CD4-positive, alpha-beta T cell treated with Interleukin-6 at 100 ng/mL for 8 hours (primary cell): ENCODE measurements around the gene ACOT6.
"Not testable (repeated sequence)": the region's sequence is repeated elsewhere in the genome, so short reads cannot be mapped to it uniquely, and the experiment has no call there.

Experiments used
- DNase-seq: peaks from one replicate; pipeline ENCODE4 v3.0.0-alpha.2; 2020; ENCODE audit warnings: mixed read lengths, low spot score

The ACOT6 gene, protein sequence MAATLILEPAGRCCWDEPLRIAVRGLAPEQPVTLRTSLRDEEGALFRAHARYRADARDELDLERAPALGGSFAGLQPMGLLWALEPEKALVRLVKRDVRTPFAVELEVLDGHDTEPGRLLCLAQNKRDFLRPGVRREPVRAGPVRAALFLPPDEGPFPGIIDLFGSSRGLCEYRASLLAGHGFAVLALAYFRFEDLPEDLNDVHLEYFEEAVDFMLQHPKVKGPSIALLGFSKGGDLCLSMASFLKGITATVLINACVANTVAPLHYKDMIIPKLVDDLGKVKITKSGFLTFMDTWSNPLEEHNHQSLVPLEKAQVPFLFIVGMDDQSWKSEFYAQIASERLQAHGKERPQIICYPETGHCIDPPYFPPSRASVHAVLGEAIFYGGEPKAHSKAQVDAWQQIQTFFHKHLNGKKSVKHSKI

GRCh38 chr14:73612339-73613045, at the start of gene ACOT6:
TSS of gene ACOT6 (plus strand) at chr14:73612517. CDS start at chr14:73612572, 55 bp downstream.
- DNase-seq, result peak; percentile 59

DNA sequence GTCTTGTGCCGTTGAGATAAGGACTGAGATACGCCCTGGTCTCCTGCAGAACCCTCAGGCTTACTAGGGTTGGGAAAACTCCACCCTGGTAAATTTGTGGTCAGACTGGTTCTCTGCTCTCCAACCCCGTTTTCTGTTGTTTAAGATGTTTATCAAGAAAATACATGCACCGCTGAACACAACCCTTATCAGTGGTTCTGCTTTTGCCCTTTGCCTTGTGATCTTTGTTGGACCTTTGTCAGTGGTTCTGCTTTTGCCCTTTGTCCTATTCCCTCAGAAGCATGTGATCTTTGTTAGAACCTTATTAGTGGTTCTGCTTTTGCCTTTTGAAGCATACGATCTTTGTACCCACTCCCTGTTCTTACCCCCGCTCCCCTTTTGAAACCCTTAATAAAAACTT, 49.6 kb upstream of the ACOT6 start:
- not testable (repeated sequence) for DNase-seq

DNA sequence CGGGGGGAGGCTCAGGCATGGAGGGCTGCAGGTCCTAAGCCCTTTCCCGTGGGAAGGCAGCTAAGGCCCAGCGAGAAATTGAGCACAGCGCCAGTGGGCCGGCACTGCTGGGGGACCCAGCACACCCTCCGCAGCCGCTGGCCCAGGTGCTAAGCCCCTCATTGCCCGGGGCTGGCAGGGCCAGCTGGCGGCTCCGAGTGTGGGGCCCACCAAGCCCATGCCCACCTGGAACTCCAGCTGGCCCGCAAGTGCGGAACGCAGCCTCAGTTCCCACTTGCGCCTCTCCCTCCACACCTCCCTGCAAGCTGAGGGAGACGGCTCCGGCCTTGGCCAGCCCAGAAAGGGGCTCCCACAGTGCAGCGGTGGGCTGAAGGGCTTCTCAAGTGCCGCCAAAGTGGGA, 45.9 kb upstream of the ACOT6 start:
- not testable (repeated sequence) for DNase-seq

GRCh38 chr14:73566935-73567334, 45.4 kb upstream of the ACOT6 start:
- not testable (repeated sequence) for DNase-seq

DNA sequence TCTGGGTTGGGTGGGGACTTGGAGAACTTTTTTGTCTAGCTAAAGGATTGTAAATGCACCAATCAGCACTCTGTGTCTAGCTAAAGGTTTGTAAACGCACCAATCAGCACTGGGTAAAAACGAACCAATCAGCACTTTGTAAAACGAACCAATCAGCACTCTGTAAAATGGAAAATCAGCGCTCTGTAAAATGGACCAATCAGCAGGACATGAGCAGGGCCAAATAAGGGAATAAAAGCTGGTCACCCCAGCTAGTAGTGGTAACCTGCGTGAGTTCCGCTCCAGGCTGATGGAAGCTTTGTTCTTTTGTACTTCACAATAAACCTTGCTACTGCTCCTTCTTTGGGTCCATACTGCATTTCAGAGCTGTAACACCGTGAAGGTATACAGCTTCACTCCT, 45.0 kb upstream of the ACOT6 start:
- DNase-seq, result no peak

DNA sequence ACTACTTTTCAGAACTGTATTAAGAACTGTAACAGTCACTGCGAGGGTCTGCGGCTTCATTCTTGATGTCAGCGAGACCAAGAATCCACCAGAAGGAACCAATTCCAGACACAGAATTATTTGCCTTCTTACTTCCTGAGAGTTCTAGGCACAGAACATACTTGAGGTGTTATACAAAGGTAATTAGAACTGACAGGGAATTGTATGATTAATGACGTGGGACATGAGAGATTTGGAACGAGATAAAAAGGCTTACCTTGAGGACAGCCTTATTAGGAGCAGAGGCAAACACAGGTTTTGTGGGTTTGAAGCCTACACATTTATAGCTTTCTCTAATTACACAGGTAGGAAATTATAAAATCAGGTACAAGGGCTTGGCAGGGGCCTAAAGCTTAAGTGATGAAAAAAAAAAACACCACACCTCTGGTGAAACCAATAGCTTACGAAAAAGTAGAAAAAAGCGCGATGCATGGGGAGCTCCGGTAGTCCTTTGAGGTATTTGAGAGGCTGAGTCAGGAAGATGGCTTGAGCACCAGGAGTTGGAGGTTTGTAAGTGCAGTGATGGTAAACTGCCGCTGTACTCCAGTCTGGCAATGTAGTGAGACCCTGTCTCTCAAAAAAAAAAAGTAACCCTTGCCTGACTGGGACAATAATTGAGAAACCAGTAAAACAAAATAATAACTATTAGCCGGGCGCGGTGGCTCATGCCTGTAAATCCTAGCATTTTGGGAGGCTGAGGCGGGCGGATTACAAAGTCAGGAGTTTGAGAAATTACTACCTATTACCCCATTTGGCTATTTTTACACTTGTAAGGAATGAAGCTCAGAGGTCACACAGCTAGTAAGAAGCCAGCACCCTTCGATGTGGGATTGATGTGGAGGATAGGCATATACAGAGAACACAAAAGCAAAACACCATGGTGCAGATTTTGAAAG, 44.1 kb upstream of the ACOT6 start:
- peak; percentile 4 for DNase-seq

DNA sequence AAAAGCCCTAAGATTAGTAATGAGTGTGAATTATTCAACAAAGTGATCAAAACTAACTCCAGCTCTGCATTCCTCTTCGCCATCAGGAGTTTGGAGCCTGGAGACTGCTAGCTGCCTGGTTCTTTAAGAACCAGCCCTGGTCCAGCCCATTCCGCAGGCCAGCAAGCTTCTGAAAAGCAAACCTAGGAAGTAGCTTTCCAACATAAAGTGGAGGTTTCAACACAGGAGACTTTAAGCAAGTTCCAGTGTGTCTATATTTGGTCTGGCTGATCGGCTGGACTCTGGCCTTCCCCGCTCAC, 43.5 kb upstream of the ACOT6 start:
- not testable (repeated sequence) for DNase-seq

GRCh38 chr14:73569185-73569958, 42.9 kb upstream of the ACOT6 start, which contains the start of gene ACOT2:
TSS of gene ACOT2 (plus strand) at chr14:73569213. CDS start at chr14:73569241, 28 bp downstream.
- peak; percentile 76 for DNase-seq

GRCh38 chr14:73570913-73571312, 41.4 kb upstream of the ACOT6 start:
- DNase-seq, result peak; percentile 36

DNA sequence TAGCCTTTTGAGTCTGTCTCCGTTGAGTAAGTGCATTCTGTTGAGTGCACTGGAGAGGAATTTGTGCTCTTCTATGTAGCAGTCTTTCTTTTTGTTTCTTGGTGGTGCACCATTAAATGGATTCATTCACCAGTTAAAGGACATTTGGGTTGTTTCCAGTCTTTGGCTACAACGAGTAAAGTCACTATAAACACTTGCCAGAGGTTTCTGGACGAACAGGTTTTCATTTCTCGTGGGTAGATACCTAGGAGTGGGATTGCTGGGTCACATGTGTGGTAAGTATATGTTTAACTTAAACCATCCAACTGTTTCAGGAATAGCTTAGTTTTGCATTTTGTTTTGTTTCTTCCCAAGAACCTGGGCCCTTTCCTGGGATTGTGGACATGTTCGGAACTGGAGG, 39.3 kb upstream of the ACOT6 start:
- DNase-seq, result not testable (repeated sequence)

DNA sequence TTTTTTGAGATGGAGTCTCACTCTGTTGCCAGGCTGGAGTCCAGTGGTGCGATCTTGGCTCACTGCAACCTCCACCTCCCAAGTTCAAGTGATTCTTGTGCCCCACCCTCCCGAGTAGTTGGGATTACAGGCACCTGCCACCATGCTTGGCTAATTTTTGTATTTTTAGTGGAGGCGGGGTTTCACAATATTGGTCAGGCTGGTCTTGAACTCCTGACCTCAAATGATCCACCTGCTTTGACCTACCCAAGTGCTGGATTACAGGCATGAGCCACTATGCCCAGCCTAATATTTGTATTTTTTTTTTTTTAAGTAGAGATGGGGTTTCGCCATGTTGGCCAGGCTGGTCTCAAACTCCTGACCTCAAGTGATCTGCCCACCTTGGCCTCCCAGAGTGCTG, 38.6 kb upstream of the ACOT6 start:
- not testable (repeated sequence) for DNase-seq

DNA sequence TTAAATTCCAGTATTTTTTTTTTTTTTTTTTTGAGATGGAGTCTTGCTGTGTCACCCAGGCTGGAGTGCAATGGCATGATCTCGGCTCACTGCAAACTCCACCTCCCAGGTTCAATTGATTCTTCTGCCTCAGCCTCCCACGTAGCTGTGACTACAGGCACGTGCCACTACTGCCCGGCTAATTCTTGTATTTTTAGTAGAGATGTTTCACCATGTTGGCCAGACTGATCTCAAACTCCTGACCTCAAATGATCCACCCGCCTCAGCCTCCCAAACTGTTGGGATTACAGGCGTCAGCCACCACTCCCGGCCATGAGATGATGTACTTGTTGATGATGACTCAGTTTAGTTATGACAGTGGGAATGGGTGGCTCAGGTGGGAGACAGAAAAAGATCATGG, 38.1 kb upstream of the ACOT6 start:
- not testable (repeated sequence) for DNase-seq

- no peak for DNase-seq
These were observed 35.9 kb upstream of the ACOT6 start for GRCh38 chr14:73576391-73576790.

GRCh38 chr14:73577214-73577613, 35.1 kb upstream of the ACOT6 start:
- not testable (repeated sequence) for DNase-seq

DNA sequence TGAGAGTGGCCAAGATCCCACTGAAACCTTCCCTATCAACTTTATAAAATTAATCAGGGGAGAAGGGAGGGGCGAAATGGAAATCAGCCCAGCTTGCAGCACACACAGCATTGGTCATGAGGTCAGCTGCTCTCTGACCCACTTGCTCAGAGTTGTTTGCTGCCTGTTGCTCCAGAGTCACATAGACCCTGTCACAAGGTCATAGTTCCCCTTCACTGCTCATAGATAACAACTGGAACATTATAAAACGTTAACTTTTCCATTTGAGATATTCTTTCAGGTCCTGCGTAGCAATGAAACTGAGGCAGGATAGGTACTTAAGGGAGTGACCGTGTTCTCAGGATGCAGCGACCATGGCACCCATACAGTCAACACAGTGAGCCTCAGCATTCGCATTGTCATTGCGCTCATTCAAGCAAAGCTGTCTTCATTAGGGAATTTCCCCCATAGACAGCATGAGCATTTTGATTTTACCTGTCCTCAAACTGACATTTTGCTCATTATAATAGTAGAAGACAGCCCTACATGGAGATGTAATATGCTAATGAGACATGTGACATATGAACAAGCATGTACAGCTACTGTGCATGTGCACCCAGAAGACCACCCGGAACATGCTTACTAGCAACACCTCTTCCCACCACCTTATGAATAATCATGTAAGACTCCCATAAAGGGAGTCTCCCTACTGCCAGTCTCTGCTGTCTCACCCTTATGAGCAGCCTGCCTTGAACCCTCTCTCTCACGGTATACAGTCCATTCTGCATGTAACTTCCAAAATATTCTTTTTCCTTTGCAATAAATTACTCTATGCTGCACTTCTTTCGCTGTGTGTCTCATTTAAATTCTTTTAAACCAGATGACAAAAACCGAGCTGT, 30.0 kb upstream of the ACOT6 start:
- DNase-seq, result not testable (repeated sequence)

- DNase-seq, result no peak
These were observed 23.6 kb upstream of the ACOT6 start for GRCh38 chr14:73588695-73589094.

GRCh38 chr14:73589116-73589515, 23.2 kb upstream of the ACOT6 start:
- no peak for DNase-seq

GRCh38 chr14:73590673-73591004, 21.7 kb upstream of the ACOT6 start:
- not testable (repeated sequence) for DNase-seq

DNA sequence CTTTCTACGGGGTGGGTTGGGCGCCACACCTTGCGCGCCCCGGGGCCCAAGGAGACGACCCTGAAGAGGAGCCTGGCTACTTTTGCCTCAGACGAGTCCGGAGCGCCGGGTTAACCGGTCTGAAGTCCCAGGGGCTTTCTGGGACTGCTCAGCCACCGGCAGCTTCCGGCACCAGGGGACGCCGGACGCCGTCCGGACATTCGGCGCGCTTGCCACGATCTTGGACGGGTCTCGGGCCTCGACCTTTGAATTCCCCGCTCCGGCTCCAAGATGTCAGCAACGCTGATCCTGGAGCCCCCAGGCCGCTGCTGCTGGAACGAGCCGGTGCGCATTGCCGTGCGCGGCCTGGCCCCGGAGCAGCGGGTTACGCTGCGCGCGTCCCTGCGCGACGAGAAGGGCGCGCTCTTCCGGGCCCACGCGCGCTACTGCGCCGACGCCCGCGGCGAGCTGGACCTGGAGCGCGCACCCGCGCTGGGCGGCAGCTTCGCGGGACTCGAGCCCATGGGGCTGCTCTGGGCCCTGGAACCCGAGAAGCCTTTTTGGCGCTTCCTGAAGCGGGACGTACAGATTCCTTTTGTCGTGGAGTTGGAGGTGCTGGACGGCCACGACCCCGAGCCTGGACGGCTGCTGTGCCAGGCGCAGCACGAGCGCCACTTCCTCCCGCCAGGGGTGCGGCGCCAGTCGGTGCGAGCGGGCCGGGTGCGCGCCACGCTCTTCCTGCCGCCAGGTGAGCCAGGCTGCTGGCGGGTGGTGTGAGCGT, 20.4 kb upstream of the ACOT6 start, which contains the start of gene ACOT4:
Gene ACOT4, plus strand, starts transcription at position 184 of the 760 bp plus-strand sequence. Its CDS starts 87 bp downstream, at position 271.
- peak; percentile 49 for DNase-seq

DNA sequence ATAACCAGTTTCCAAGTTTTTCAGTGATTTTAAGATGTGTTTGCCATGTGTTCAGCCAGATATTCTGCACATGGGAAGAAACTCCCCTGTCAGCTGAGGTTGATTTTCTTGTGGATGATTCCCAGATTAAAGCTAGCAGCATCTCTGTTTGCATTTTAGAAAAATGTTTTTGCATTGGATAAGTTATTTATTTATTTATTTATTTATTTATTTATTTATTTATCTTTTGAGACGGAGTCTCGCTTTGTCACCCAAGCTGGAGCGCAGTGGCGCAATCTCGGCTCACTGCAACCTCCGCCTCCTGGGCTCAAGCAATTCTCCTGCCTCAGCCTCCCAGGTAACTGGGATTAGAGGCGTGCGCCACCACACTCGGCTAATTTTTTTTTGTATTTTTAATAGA, 17.8 kb upstream of the ACOT6 start:
- no peak for DNase-seq
